Measurements from ENCODE around the gene CACTIN.

CACTIN gene

GRCh38 chr19:3622224-3622623 is 4.4 kb downstream of the CACTIN start:
- DNase-seq = no peak

DNA sequence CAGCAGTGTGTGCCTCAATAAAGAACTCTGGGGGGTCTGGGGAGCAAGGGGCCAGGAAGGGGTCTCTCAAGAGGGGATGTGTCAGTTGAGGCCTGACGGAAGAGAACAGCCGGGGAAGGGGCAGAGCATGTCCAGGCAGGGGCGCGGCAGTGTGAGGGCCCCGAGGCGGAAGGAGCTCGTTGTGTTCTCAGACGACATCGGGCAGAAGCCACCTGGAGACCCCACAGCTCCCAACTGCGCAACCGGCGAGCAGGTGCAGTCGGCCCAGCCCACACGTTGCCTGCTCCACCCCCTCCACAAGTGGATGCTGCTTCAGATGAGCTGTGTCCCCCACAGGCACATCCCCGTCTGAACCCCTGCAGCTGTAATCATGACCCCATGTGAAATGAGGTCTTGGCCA is 4.9 kb downstream of the CACTIN start:
- DNase-seq = no peak

DNA sequence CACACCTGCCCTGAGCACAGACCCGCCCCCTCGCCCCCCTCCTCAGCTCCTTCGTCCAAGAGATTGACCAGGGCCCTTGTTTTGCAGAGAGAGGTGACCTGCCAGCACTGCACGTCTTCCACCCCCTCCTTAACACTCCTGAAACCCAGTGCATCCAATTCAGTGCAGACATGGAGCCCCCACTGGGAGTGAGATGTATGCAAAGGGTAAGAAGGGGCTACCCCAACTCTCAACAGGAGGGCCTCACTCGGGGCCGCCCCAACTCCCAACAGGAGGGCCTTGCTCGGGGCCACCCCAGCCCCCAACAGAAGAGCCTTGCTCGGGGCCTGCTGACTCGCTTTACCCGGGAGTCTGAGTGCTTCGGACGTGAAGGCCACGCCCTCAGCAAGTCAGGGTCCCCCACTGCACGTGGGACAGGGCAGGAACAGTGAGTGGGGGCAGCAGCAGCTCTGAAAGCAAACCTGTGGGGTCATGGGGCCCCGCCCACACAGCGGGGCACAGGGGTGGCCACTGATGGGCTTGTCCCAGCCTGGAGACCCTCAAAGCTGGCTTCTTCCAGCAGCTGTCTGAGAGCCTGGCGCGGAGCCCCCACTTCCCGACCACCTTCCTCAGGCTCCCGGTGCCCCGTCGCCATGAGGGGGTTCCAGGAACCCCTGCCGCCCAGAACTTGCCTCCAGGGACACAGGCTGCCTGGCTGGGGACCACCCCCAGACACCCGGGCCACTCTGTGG is 5.6 kb downstream of the CACTIN start:
- no peak for DNase-seq

GRCh38 chr19:3620145-3620816 is 6.3 kb downstream of the CACTIN start:
- DNase-seq = no peak

DNA sequence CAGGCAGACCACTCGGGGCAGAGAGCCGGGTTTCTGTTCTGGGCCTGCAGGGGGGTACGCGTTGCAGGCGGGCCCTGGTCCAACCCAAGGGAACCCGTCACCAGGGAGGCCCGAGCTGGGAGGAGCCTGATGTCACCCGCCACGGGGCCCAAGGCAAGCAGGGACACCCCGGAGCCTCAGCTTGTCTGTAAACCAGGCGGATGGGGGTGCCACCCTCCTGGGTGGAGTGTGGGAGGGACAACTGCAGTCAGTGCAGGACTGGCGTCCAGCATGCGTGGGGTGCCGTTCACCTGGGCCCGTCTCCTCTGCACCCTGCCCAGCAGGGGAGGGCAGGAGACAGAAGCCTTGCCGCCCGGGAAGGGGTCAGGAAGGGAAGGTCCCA is 7.0 kb downstream of the CACTIN start:
- DNase-seq = no peak

GRCh38 chr19:3618811-3619630 is 7.6 kb downstream of the CACTIN start:
- no peak for DNase-seq

- no peak for DNase-seq
Observed at GRCh38 chr19:3618144-3618810, 8.3 kb downstream of the CACTIN start.

DNA sequence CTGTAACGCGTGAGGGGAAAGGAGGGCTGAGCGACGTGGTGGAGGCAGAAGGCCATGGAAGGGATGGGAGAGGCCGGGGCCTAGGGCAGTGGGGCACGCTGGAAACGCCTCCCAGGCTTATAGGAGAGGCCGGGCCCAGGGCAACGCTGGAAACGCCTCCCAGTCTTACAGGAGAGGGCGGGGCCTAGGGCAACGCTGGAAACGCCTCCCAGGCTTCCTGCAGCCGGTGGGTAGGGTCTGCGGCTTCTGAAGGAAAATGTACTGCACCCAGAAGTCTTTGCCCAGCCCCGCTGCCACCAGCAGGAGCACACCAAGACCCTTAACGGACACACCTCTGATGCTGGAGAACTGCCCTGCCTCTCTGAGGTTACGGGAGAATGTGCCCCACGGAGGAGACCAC is 9.1 kb downstream of the CACTIN start:
- DNase-seq = no peak

DNA sequence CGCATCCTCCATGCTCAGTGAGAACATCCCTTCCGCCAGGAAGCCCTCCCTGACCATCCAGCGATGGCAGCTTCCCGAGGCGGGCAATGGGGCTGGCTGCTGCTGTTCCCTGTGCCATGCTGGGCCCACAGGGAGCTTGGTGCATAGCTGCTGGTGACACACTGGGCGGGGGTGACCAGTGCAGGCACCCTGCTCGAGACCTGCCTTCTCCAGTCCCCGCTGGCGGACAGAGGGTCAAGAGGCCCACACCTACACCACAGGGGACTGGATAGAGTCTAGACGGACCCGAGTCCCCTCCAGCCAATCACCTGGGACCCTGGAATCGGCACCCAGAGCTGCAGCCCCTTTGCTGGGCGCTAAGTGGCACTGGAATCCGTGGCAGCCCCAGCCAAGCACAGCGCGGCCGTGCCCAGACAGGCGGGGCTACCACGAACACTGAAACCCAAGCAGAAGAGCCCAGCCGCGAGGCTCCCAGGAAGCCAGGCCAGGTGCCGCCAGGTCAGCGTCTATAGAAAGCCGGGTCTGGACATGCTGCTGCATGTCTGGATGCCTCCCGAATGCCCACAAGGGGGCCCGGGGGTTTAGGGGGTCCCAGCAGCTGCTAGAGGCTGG is 11.0 kb downstream of the CACTIN start:
- no peak for DNase-seq

GRCh38 chr19:3614858-3615505 is 11.6 kb downstream of the CACTIN start:
- DNase-seq = no peak

- no peak for DNase-seq
Observed at GRCh38 chr19:3613818-3614661, 12.6 kb downstream of the CACTIN start.

GRCh38 chr19:3612901-3613741 is 13.5 kb downstream of the CACTIN start:
- DNase-seq = no peak

GRCh38 chr19:3612330-3612729 is 14.3 kb downstream of the CACTIN start:
- no peak for DNase-seq

- DNase-seq = no peak
Observed at GRCh38 chr19:3611841-3612240, 14.7 kb downstream of the CACTIN start.

DNA sequence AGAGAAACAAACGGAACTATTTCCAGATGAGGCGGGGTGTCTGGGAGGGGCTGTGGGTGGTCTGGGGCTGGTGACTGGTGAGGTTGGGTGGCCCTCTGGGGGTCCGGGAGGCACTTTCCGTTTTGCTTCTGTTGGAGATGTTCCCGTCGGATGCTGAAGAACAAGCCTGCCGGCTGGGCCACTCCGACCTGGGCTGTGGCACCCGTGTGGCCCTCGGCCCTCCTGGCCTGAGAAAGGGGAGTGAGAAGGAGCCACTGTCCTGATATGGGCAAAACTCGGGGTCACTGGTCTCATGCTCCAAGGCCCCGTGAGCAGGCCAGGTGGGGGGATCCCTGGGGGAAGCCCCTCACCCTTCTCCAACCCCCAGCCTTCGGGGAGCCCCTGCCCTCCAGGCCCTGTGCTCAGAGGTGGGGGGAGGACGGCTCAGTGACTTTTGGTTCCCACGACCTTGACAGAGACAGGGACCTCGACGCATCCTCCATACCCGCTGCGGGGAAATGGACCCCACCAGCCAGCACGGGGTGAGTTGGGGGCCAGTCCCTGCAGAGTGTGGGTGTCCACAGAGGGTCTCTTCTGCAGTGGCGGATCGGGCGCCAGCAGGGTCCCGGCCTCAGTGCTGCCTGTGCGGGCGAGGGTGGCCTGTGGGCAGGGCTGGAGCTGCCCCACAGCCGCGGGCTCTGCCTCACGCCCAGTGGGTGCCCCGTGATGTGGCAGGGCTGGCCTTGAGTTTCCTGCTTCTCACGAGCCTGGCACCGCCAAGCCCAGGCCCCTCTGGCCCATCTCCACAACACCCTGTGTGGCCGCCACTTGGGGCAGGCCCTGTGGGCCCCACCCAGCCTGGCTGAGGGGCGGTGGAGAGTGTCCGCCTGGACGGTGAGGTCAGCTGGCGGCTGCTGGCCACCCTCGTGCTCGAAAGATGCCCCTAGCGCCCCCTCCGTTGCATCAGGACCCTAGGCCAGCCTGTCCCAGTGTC is 15.6 kb downstream of the CACTIN start:
- DNase-seq = no peak

DNA sequence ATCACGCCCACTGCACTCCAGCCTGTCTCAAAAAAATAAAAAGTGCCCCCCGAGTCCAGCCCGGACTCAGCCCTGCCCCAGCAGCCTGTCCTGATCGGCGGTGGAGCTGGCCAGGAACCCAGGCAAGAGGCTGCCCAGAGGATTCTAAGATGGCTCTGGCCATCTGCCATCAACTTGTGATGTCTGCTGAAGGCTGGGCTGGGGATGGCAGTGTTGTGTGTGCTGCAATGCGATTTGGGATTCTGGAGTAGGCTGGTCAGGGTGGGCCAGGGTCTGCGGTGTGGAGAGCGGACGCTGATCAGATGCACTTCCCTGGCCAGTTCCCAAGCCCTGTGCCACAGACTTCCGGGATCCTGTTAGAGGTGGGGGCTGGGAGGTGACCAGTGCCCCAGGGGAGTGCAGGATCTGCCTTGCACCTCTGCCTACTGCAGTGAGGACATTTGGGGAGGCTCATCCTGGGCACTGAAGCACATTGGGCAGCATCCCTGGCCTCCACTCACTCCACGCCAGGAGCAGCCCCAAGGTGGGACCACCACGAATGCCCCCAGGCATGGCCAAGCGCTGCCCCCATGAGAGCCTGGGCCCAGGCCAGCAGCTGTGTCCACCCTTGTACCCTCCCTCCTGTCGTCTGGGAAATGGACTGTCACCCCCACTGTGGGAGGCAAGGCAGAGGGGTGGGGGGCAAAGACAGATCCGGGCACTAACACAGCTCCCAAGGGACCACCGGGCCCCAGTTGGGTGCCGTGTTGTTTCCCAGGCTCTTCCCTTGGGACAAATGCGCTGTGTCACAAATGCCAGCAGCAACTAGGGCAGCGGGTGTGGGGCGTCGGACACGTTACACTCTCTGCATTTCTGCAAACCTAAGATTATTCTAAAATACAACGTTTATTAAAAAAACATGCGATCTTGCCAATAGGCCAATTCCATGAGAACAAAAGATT is 16.5 kb downstream of the CACTIN start:
- DNase-seq = no peak

DNA sequence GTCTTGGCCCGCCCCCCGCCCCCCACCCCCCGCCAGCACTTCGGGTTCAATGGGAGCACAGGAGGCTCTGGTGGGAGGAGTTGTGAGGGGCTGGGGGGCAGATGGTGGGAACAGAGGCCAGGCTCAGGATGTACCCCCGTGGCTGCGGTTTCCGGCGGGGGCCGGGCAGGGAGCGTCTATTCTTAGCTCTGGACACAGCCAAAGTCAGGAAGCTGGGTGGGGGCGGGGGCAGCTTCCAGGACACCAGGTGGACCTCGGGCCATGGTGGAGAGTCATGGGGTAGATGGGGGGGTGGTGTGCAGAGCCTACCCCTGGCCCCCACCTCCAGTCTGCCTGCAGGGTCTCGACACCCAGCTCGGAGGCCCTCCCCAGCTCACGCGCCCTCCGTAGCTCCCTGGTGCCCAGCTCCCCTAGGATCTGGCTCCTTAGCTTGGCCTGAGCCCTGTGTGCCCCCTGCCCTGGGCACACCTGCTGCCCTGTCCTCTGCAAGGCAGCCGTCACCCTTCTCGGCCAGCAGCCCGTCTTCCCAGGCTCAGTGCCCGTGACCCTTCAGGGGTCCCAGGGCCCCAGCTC is 17.8 kb downstream of the CACTIN start:
- no peak for DNase-seq
